Endothelial cell of umbilical vein (primary cell): ENCODE measurements around the gene MATR3. TPM values are rescaled to one million over a fixed set of nuclear protein-coding genes. Genes with fewer than 3 reads are reported as not detected.

ENCODE experiments used
- BruUV-seq: library from RNA; stranded (reverse); fragments of 400-500 nt; replicated peaks from 2 replicates; lab custom pipeline; 2021; lab: Mats Ljungman, UMichigan
- CTCF ChIA-PET: fragments of 300-600, 350-600 bp; sonication (Branson Sonifier 250); formaldehyde crosslinking; loops from one replicate; lab custom pipeline; 2021; ENCODE audit warnings: antibody characterized with exemption, inconsistent platforms; lab: Charles Lee
- POLR2A ChIA-PET: fragments of 300-600, 350-600 bp; sonication (Branson Sonifier 250); formaldehyde crosslinking; loops from one replicate; lab custom pipeline; 2021; ENCODE audit warnings: antibody characterized with exemption, inconsistent platforms; lab: Charles Lee
- DNase-seq: peaks from one replicate; pipeline ENCODE4 v3.0.0-alpha.2; 2011; ENCODE audit warnings: low read depth, low spot score
- FAIRE-seq: peaks from 2 replicates; lab custom pipeline; 2011; peaks lifted over from hg19 to GRCh38; lab: Jason Lieb, UNC
- H2AFZ ChIP-seq: 2 replicates; pipeline ENCODE4 v1.6.0; 2012; ENCODE audit warnings: low read depth, low read length, control low read depth, inconsistent platforms
- H3K27ac ChIP-seq: 2 replicates; pipeline ENCODE4 v1.5.1; 2011; ENCODE audit warnings: low read depth, mild to moderate bottlenecking, control low read depth, low read length, moderate library complexity; ENCODE audit not compliant: insufficient read depth
- H3K27me3 ChIP-seq, 2 experiments: 2 replicates each; pipeline versions ENCODE4 v1.6.0 to v1.6.1; 2011; ENCODE audit warnings: low read length in 2 of 2, mixed read lengths in 1 of 2; ENCODE audit not compliant: control insufficient read depth in 2 of 2, insufficient read depth in 2 of 2
- H3K36me3 ChIP-seq, 2 experiments: 2 replicates in 1 of 2; 3 replicates in 1 of 2; pipeline ENCODE4 v1.5.1; 2011; ENCODE audit warnings: low read length in 2 of 2, mild to moderate bottlenecking in 1 of 2, moderate library complexity in 1 of 2; ENCODE audit not compliant: control insufficient read depth in 2 of 2, insufficient read depth in 2 of 2; ENCODE audit errors: extremely low read depth in 1 of 2
- H3K4me1 ChIP-seq: 3 replicates; pipeline ENCODE4 v1.5.1; 2011; ENCODE audit warnings: mild to moderate bottlenecking, low read length; ENCODE audit not compliant: control insufficient read depth, insufficient read depth; ENCODE audit errors: extremely low read depth
- H3K4me2 ChIP-seq: 2 replicates; pipeline ENCODE4 v1.6.1; 2011; ENCODE audit warnings: low read length, control low read depth, mixed read lengths; ENCODE audit not compliant: insufficient read depth
- H3K4me3 ChIP-seq, 3 experiments: fragments of 200-600 bp in 1 of 3; sonication (generic), shearing (Covaris generic) in 1 of 3; replicated peaks in 1 of 3; 2 replicates each; pipeline ENCODE4 v1.5.1; 2011 to 2016; ENCODE audit warnings: control low read depth in 3 of 3, low read length in 3 of 3, mild to moderate bottlenecking in 2 of 3, inconsistent platforms in 1 of 3, low read depth in 1 of 3, moderate library complexity in 1 of 3; ENCODE audit not compliant: insufficient read depth in 1 of 3
- H3K79me2 ChIP-seq: 2 replicates; pipeline ENCODE4 v1.6.0; 2012; ENCODE audit warnings: low read length, inconsistent platforms; ENCODE audit not compliant: control insufficient read depth, insufficient read depth
- H3K9ac ChIP-seq: replicated peaks from 2 replicates; pipeline ENCODE3; 2011; ENCODE audit warnings: low read length, control low read depth; ENCODE audit not compliant: insufficient read depth; ENCODE audit errors: extremely low read depth
- H3K9me1 ChIP-seq: replicated peaks from 3 replicates; pipeline ENCODE4 v1.6.0; 2011; ENCODE audit warnings: mild to moderate bottlenecking, low read length; ENCODE audit not compliant: control insufficient read depth, insufficient read depth; ENCODE audit errors: extremely low read depth
- H3K9me3 ChIP-seq: replicated peaks from 2 replicates; pipeline ENCODE4 v1.5.1; 2012; ENCODE audit warnings: low read length, inconsistent platforms; ENCODE audit not compliant: control insufficient read depth, insufficient read depth
- H4K20me1 ChIP-seq: replicated peaks from 2 replicates; pipeline ENCODE3; 2011; ENCODE audit warnings: mild to moderate bottlenecking, low read length; ENCODE audit not compliant: control insufficient read depth, insufficient read depth; ENCODE audit errors: extremely low read depth
- CTCF ChIP-seq, 2 donors: IDR thresholded peaks; 1 replicate in 1 of 2; 2 replicates in 1 of 2; pipeline ENCODE4 v1.5.1; 2011; ENCODE audit warnings: low read length in 2 of 2, mild to moderate bottlenecking in 2 of 2, moderate library complexity in 2 of 2, control low read depth in 1 of 2, inconsistent platforms in 1 of 2, low read depth in 1 of 2; ENCODE audit not compliant: insufficient read depth in 1 of 2; ENCODE audit errors: extremely low read depth in 1 of 2
- EZH2 ChIP-seq: IDR thresholded peaks from 2 replicates; pipeline ENCODE4 v1.6.1; 2012; ENCODE audit warnings: borderline replicate concordance, low read depth, mild to moderate bottlenecking, moderate library complexity, low read length, inconsistent platforms; ENCODE audit not compliant: severe bottlenecking
- FOS ChIP-seq: IDR thresholded peaks from 2 replicates; pipeline ENCODE4 v1.6.1; 2011; ENCODE audit warnings: mild to moderate bottlenecking, low read length, moderate library complexity, borderline replicate concordance; ENCODE audit not compliant: insufficient read depth
- JUN ChIP-seq: IDR thresholded peaks from 2 replicates; pipeline ENCODE4 v1.6.1; 2011; ENCODE audit warnings: borderline replicate concordance, low read depth; ENCODE audit not compliant: insufficient read length, insufficient read depth
- MYC ChIP-seq: IDR thresholded peaks from one replicate; pipeline ENCODE4 v1.6.1; 2011; ENCODE audit warnings: mild to moderate bottlenecking, low read depth, low read length
- POLR2A ChIP-seq: IDR thresholded peaks from 2 replicates; pipeline ENCODE4 v1.6.1; 2012; ENCODE audit warnings: low read depth, mild to moderate bottlenecking, control low read depth, low read length
- POLR2AphosphoS5 ChIP-seq: IDR thresholded peaks from 2 replicates; pipeline ENCODE4 v1.6.1; 2012; ENCODE audit warnings: low read depth, mild to moderate bottlenecking, control low read depth, low read length, moderate library complexity; ENCODE audit not compliant: insufficient read depth
- dilution Hi-C: fragments of 300-500 bp; cut with MboI; formaldehyde crosslinking; loops from one replicate; pipeline ENCODE4 v1.15.0; 2019; ENCODE audit warnings: low sequenced_read_pairs; ENCODE audit not compliant: extremely low pct_ligation_motif_present
- intact Hi-C: fragments of 100-400 bp; cut with micrococcal nuclease; formaldehyde crosslinking; loops from one replicate; pipeline ENCODE4 v1.10.0; 2022
- polyA plus RNA-seq, 4 experiments: library from polyadenylated mRNA; depleted of rRNA in 3 of 4; stranded (reverse) in 3 of 4; unstranded in 1 of 4; fragments of >200 nt; gene quantifications; 2 replicates each; pipeline versions ENCODE4 v1.2.1 to v1.2.3, GENCODE V29; 2011 to 2012; ENCODE audit warnings: missing spikeins in 1 of 4
- total RNA-seq: library from RNA; stranded (reverse); gene quantifications from 2 replicates; pipeline ENCODE4 v1.2.3, GENCODE V29; 2021

MATR3 gene
- total and polyA plus RNA-seq, 2 donors (not counting 3 experiments of a cell fraction or from before 2014, with no cell fraction given) = 64.0 to 158 TPM

GRCh38 chr5:139282197-139282557, 11.4 kb upstream of the MATR3 start:
- no peak for DNase-seq
- dilution Hi-C loops = no loop called here

More at GRCh38 chr5:139282197-139282557, 11.4 kb upstream of the MATR3 start:
- Histone ChIP-seq H3K36me3 (peaks cover 0 to 25% of the 10 kb centered on the region in 2 experiments), H2AFZ (no peak overlapping the region), H3K27me3 (no peaks in the 10 kb centered on the region), H3K4me1 (peaks cover 3% of the 10 kb centered on the region), H3K9me3 (no peaks in the 10 kb centered on the region), H3K27ac (no peak overlapping the region), H3K4me2 (no peak overlapping the region), H3K79me2 (peaks cover 18% of the 10 kb centered on the region), H3K9me1 (no peaks in the 10 kb centered on the region), H3K9ac (no peak overlapping the region), H3K4me3 (no peak overlapping the region), H4K20me1 (no peaks in the 10 kb centered on the region)
- no TSS peak for BruUV-seq
- intact Hi-C loops = no loop called here
- CTCF ChIA-PET = no interaction called here
- POLR2A ChIA-PET = no interaction called here
- TF ChIP-seq EZH2 (no peak), FOS (peak; percentile 34), CTCF (IDR thresholded peaks at IDR 0.05; ENCODE audit: extremely low read depth in 1 of 2, insufficient read depth in 1 of 2, low read depth in 1 of 2, low read length in 2 of 2) (no peak), MYC (no peak), POLR2A (peak; percentile 55), POLR2AphosphoS5 (no peak), JUN (peak; percentile 58)
- no peak for FAIRE-seq
